NT2/D1 (cell line): Measurements from ENCODE around the gene CD84.

ENCODE experiments used
- DNase-seq: peaks from one replicate; pipeline ENCODE4 v3.0.0-alpha.2; 2011; ENCODE audit warnings: low read depth, low spot score
- H3K27me3 ChIP-seq: 2 replicates; pipeline ENCODE4 v1.6.0; 2011; ENCODE audit warnings: mild to moderate bottlenecking; ENCODE audit not compliant: insufficient read length, insufficient read depth
- H3K36me3 ChIP-seq: 2 replicates; pipeline ENCODE4 v1.6.1; 2011; ENCODE audit warnings: mild to moderate bottlenecking, low read length, mixed read lengths; ENCODE audit not compliant: insufficient read depth, insufficient read length
- H3K4me1 ChIP-seq: 2 replicates; pipeline ENCODE4 v1.5.1; 2011; ENCODE audit not compliant: insufficient read depth, insufficient read length
- H3K4me3 ChIP-seq: 2 replicates; pipeline ENCODE4 v1.5.1; 2011; ENCODE audit warnings: low read depth; ENCODE audit not compliant: insufficient read length
- H3K9ac ChIP-seq: 2 replicates; pipeline ENCODE4 v1.6.0; 2011; ENCODE audit warnings: low read depth; ENCODE audit not compliant: insufficient read length
- H3K9me3 ChIP-seq: 2 replicates; pipeline ENCODE4 v1.5.1; 2011; ENCODE audit warnings: mild to moderate bottlenecking, low read length; ENCODE audit not compliant: insufficient read depth
- SUZ12 ChIP-seq: IDR thresholded peaks from 2 replicates; pipeline ENCODE4 v1.6.1; 2011; ENCODE audit not compliant: insufficient read length, insufficient read depth; ENCODE audit errors: extremely low read depth
- YY1 ChIP-seq: IDR thresholded peaks from 2 replicates; pipeline ENCODE4 v1.6.1; 2011; ENCODE audit not compliant: insufficient read length, insufficient read depth
- ZNF274 ChIP-seq: IDR thresholded peaks from 2 replicates; pipeline ENCODE4 v1.6.1; 2011; ENCODE audit warnings: mild to moderate bottlenecking, low read depth, low read length

CD84 gene

DNA sequence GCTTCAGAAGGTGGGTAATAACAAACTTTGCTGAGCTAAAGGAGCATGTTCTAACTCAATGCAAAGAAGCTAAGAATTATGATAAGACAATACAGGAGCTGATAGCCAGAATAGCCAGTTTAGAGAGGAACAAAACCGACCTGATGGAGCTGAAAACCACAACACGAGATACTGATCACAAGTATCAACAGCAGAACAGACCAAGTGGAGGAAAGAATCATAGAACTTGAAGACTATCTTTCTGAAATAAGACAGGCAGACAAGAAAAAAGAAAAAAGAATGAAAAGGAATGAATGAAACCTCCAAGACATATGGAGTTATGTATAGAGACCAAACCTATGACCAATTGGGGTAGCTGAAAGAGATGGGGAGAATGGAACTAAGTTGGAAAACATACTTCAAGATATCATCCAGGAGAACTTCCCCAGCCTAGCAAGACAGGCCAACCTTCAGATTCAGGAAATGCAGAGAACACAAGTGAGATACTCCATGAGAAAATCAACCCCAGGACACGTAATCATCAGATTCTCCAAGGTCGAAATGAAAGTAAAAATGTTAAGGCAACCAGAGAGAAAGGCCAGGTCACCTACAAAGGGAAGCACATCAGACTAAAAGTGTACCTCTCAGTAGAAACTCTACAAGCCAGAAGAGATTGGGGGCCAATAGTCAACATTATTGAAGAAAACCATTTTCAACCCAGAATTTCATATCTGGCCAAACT lies 20.5 kb downstream of the CD84 start:
- Histone ChIP-seq H3K9me3 (peaks cover 21% of the 10 kb centered on the region), H3K4me3 (no peak overlapping the region), H3K4me1 (no peaks in the 10 kb centered on the region), H3K9ac (no peak overlapping the region), H3K36me3 (no peaks in the 10 kb centered on the region), H3K27me3 (no peaks in the 10 kb centered on the region)
- no peak for DNase-seq
- no peak for TF ChIP-seq ZNF274
- TF ChIP-seq SUZ12 = no peak
- TF ChIP-seq YY1 = no peak

DNA sequence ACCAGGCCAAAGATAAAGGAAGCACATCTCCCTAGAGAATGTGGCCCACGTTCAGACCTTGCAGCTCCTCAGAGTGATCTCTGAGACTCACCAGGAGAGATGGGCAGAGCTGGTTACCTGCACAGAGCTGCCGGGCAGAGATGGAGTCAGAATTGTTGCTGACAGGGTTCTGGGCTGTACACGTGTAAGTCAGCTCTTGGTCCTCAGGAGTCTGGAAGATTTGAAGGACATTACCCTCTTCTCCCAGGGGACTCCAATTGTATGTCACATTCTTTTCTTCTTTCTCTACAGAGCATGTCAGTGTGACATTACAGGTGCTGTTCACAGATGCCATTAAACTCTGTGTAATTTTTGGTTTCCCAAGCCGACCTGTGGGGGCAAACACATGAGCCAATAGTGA lies 25.5 kb downstream of the CD84 start:
- no peak overlapping the region for H3K9ac ChIP-seq
- H3K4me3 ChIP-seq = no peak overlapping the region
- H3K36me3 ChIP-seq = no peaks in the 10 kb centered on the region
- H3K9me3 ChIP-seq = peaks cover under 1% of the 10 kb centered on the region; the same call in 1 of the 2 replicates
- H3K27me3 ChIP-seq = no peaks in the 10 kb centered on the region
- no peak for TF ChIP-seq SUZ12
- TF ChIP-seq YY1 = no peak
- no peak for TF ChIP-seq ZNF274
- H3K4me1 ChIP-seq = no peaks in the 10 kb centered on the region
- DNase-seq = no peak

DNA sequence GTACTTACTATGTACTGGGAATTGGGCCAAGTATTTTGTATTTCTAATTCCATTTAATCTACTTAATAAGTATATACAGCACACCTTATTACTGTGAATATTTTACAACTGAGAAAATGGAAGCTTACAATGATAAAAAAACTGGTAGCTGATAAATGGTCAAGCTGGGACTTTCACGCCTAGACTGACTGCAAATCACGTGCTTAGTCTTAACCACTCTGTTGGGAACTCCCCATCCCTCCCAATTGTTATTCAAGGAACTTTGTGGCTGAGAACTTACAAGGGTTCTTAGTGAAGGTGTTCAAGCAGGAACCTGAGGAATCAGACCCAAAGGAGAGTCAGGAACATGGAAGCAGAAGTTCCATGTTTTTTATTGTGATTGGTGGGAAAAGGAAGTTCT lies 26.9 kb downstream of the CD84 start:
- Histone ChIP-seq H3K9me3 (no peaks in the 10 kb centered on the region; the same call in 1 of the 2 replicates), H3K36me3 (no peaks in the 10 kb centered on the region), H3K9ac (no peak overlapping the region), H3K27me3 (no peaks in the 10 kb centered on the region), H3K4me1 (no peaks in the 10 kb centered on the region), H3K4me3 (no peak overlapping the region)
- DNase-seq = no peak
- TF ChIP-seq YY1 (no peak), SUZ12 (no peak), ZNF274 (no peak)

DNA sequence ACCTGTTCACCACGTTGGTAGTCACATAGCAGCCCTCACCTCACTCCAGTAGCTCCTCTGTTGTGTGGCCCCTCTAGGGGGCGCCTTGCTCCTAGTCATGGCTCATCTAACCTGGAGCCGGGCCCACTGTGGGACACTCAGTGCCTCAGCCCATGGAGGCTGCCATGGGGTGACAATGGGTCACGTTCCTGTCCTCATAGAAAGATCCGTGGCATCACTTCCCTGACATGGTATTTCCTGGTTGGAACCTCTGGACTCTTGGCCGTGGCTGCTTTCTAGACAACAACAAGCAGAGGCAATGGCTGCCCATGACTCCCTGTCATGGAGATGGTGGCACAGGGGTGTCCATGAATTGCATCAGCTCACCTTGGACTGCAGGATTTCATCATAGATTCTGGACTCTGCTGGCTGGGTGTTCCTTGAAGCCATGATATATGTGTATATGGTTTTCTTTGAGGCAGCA lies 28.7 kb downstream of the CD84 start:
- no peak for TF ChIP-seq YY1
- TF ChIP-seq SUZ12 = no peak
- no peak for TF ChIP-seq ZNF274
- Histone ChIP-seq H3K4me3 (no peak overlapping the region), H3K36me3 (no peaks in the 10 kb centered on the region), H3K4me1 (no peaks in the 10 kb centered on the region), H3K9me3 (no peaks in the 10 kb centered on the region; the same call in 1 of the 2 replicates), H3K9ac (no peak overlapping the region), H3K27me3 (no peaks in the 10 kb centered on the region)
- DNase-seq = no peak

DNA sequence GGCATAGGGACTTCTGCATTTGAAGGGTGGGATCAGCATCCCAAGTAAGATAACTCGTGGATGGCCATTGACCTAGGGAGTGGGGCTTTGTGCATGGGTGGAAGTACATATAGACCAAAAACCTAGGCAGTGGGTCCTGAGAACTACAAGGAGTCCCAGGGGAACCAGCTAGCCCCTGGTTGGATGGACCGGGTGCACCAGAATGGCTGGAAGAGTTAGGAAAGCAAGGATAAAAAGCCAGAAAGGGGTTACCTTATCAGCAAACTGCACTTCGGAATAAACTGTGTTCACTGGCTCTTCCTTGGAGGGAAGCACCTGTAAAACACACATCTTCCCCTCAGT lies 29.7 kb downstream of the CD84 start:
- no peak overlapping the region for H3K4me3 ChIP-seq
- H3K27me3 ChIP-seq = no peaks in the 10 kb centered on the region
- no peak for DNase-seq
- no peaks in the 10 kb centered on the region for H3K36me3 ChIP-seq
- TF ChIP-seq YY1 (no peak), ZNF274 (no peak), SUZ12 (no peak)
- H3K9me3 ChIP-seq = no peaks in the 10 kb centered on the region; the same call in 1 of the 2 replicates
- H3K9ac ChIP-seq = no peak overlapping the region
- no peaks in the 10 kb centered on the region for H3K4me1 ChIP-seq

DNA sequence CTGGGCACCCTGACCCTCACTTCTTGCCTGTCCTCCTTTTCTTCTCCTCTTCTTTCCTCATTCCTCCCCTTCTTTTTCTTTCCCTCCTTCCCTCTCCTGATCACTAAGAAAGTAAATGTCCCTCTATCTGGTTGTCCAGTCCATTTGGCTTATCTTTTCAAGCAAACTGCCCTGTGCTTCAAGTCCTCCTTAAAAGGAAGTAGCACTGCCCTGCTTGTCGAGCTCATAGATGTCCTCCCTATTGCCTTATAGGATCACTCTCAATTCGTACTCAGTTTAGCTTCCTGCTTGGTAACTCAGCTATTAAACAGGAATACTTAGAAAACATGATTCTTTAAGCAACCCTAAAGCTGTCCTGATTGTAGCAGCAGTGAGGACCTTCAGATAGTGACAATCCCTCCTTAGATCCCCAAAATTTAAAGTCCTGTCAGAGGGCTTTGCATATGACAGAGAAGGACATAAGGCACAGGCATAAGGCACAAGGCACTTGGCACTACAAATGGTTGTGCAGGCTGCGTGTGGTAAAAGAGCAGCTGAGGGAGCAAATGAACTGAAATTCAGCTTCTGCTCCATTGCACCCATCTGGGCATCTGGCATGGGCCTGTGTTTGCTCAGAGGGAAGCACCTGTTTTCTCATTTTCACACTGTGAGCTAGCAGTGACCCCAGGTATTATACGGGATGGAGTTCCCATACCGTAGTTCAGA lies 30.2 kb downstream of the CD84 start:
- Histone ChIP-seq H3K4me1 (no peaks in the 10 kb centered on the region), H3K36me3 (no peaks in the 10 kb centered on the region), H3K27me3 (no peaks in the 10 kb centered on the region), H3K4me3 (no peak overlapping the region), H3K9ac (no peak overlapping the region), H3K9me3 (no peaks in the 10 kb centered on the region; the same call in 1 of the 2 replicates)
- no peak for DNase-seq
- no peak for TF ChIP-seq ZNF274
- no peak for TF ChIP-seq YY1
- no peak for TF ChIP-seq SUZ12

DNA sequence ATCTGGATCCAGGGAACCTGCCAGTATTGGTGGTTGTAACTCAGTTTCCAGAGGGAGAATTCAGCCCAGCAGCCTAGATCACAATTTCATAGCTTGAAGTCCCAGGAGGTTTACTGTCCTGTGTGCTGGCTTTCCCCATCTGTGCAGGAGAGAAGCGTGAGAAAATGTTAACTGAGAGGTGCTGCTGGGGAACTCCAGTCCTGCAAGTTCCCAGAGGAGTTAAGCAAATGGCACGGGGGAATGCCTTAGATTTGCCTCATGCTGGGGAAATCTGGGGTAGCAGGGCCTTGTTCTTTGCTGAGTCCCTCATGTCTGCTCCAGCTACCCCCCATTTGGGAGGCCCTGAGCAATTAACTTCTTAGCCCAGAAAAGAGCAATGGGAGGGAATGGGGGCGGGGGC lies 31.1 kb downstream of the CD84 start:
- TF ChIP-seq YY1 (no peak), SUZ12 (no peak), ZNF274 (no peak)
- no peak overlapping the region for H3K4me3 ChIP-seq
- H3K9ac ChIP-seq = no peak overlapping the region
- no peaks in the 10 kb centered on the region; the same call in 1 of the 2 replicates for H3K9me3 ChIP-seq
- H3K27me3 ChIP-seq = no peaks in the 10 kb centered on the region
- DNase-seq = no peak
- H3K36me3 ChIP-seq = no peaks in the 10 kb centered on the region
- no peaks in the 10 kb centered on the region for H3K4me1 ChIP-seq
